AG04450 (cell line): Measurements from ENCODE around the gene KLK3. TPM values are rescaled to one million over a fixed set of nuclear protein-coding genes. Genes with fewer than 3 reads are reported as not detected.

Source experiments
- CTCF ChIA-PET: fragments of 300-600, 350-600 bp; formaldehyde crosslinking; extraction: SDS; loops from one replicate; lab custom pipeline; 2022; ENCODE audit warnings: antibody characterized with exemption, inconsistent platforms; lab: Charles Lee
- POLR2A ChIA-PET: fragments of 350-600 bp; formaldehyde crosslinking; extraction: SDS; loops from one replicate; lab custom pipeline; 2021; ENCODE audit warnings: antibody characterized with exemption, inconsistent platforms; lab: Yijun Ruan, JAX
- DNase-seq: peaks from one replicate; pipeline ENCODE4 v3.0.0-alpha.2; 2011; ENCODE audit warnings: low read depth, low spot score
- H3K27ac ChIP-seq: one replicate; pipeline ENCODE4 v1.5.1; 2012; ENCODE audit warnings: low read depth, low read length, control low read depth
- H3K27me3 ChIP-seq: one replicate; pipeline ENCODE4 v1.6.0; 2012; ENCODE audit warnings: low read length; ENCODE audit not compliant: control insufficient read depth, insufficient read depth
- H3K4me3 ChIP-seq: 2 replicates; pipeline ENCODE4 v1.5.1; 2011; ENCODE audit warnings: mild to moderate bottlenecking, low read depth, low read length, control low read depth
- H3K9me3 ChIP-seq: 2 replicates; pipeline ENCODE4 v1.5.1; 2012; ENCODE audit warnings: low read length; ENCODE audit not compliant: control insufficient read depth, insufficient read depth
- polyA plus RNA-seq: library from polyadenylated mRNA; depleted of rRNA; stranded (reverse); fragments of >200 nt; gene quantifications from 2 replicates; pipeline ENCODE4 v1.2.3, GENCODE V29; 2011
- TF ChIP-seq, protein P1 (sequence below): IDR thresholded peaks from 2 replicates; pipeline ENCODE4 v1.5.1; 2011; ENCODE audit warnings: low read depth, low read length, control low read depth, inconsistent platforms

The KLK3 gene
- polyA plus RNA-seq, 1 experiment, result not detected

- Histone ChIP-seq H3K27me3 (no peaks in the 10 kb centered on the region), H3K4me3 (no peak overlapping the region), H3K9me3 (no peaks in the 10 kb centered on the region), H3K27ac (no peak overlapping the region)
- TF ChIP-seq, protein P1, sequence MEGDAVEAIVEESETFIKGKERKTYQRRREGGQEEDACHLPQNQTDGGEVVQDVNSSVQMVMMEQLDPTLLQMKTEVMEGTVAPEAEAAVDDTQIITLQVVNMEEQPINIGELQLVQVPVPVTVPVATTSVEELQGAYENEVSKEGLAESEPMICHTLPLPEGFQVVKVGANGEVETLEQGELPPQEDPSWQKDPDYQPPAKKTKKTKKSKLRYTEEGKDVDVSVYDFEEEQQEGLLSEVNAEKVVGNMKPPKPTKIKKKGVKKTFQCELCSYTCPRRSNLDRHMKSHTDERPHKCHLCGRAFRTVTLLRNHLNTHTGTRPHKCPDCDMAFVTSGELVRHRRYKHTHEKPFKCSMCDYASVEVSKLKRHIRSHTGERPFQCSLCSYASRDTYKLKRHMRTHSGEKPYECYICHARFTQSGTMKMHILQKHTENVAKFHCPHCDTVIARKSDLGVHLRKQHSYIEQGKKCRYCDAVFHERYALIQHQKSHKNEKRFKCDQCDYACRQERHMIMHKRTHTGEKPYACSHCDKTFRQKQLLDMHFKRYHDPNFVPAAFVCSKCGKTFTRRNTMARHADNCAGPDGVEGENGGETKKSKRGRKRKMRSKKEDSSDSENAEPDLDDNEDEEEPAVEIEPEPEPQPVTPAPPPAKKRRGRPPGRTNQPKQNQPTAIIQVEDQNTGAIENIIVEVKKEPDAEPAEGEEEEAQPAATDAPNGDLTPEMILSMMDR, result no peak
- DNase-seq, result no peak
- CTCF ChIA-PET, result no interaction called here
- POLR2A ChIA-PET, result interaction anchor here (0.5 to 0.7 kb wide), 2 partner anchors 35 to 37 kb away, joined by 3 read pairs; no protein-coding TSS in a partner anchor
Observed at GRCh38 chr19:50839712-50840655, 14.7 kb upstream of the KLK3 start.

DNA sequence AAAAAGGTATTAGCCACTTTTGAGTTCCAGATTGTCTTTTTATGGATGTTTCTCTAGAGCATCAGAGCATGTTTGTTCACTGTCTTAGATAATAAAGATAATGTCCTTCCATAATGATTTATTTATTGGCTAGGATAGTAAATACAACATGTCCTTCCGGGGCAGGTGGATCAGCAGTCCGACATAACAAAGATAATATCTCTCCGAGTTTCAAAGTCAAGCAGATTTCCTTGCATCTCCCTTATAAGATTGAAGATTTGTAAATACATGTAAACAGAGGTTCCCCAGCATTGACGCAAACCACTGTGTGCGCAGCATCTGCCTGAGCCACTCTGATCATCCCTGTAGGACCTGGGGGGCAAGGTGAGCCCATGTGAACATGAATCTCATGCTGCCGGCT lies 12.6 kb upstream of the KLK3 start:
- DNase-seq, result no peak
- H3K4me3 ChIP-seq, result no peak overlapping the region
- ChIA-PET POLR2A (no interaction called here), CTCF (no interaction called here)
- no peak overlapping the region for H3K27ac ChIP-seq
- H3K27me3 ChIP-seq, result no peaks in the 10 kb centered on the region
- TF ChIP-seq, protein P1, result no peak
- no peaks in the 10 kb centered on the region for H3K9me3 ChIP-seq

- H3K4me3 ChIP-seq, result no peak overlapping the region
- H3K27ac ChIP-seq, result no peak overlapping the region
- CTCF ChIA-PET, result no interaction called here
- TF ChIP-seq, protein P1, result no peak
- H3K27me3 ChIP-seq, result no peaks in the 10 kb centered on the region
- DNase-seq, result no peak
- H3K9me3 ChIP-seq, result no peaks in the 10 kb centered on the region
- POLR2A ChIA-PET, result no interaction called here
Observed at GRCh38 chr19:50843205-50843604, 11.5 kb upstream of the KLK3 start.

GRCh38 chr19:50843701-50844221 lies 11.0 kb upstream of the KLK3 start:
- CTCF ChIA-PET, result no interaction called here
- TF ChIP-seq, protein P1, result no peak
- Histone ChIP-seq H3K4me3 (no peak overlapping the region), H3K27me3 (no peaks in the 10 kb centered on the region), H3K9me3 (no peaks in the 10 kb centered on the region), H3K27ac (no peak overlapping the region)
- POLR2A ChIA-PET, result no interaction called here
- no peak for DNase-seq
